IPS-11a (cell line): ENCODE data around the gene FGD6.
"Not testable (repeated sequence)": the region's sequence is repeated elsewhere in the genome, so short reads cannot be mapped to it uniquely, and the experiment has no call there.

ENCODE experiments used
- H3K4me3 ChIP-seq: one replicate; pipeline ENCODE4 v1.5.1; 2013; ENCODE audit warnings: low read depth, low read length, control low read depth

The FGD6 gene

DNA sequence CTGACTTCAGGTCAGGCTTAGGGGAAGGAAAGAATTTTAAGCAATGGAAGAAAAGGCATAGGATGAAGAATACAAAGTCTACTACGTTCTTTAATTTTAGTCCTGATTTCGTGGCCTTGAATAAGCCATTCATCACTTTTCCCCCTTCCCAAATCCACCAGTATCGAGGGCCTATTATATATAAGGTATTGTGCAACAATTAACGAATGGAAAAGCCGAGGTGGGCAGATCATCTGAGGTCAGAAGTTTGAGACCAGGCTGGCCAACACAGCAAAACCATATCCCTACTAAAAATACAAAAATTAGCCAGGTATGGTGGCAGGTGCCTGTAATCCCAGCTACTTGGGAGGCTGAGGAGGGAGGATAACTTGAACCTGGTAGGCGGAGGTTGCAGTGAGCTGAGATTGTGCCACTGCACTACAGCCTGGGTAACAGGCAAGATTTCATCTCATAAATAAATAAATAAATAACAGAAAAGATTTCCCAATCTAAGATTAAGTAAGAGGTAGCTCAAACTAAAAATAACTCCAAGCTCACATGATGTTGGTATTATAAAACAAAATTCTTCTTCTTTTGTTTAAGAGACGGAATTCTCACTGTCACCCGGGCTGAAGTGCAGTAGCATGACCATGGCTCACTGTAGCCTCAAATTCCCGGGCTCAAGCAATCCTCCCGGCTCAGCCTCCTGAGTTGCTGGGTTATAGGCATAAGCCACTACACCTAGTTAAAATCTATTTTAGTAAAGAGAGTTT, 85.5 kb downstream of the FGD6 start:
- no peak overlapping the region for H3K4me3 ChIP-seq

DNA sequence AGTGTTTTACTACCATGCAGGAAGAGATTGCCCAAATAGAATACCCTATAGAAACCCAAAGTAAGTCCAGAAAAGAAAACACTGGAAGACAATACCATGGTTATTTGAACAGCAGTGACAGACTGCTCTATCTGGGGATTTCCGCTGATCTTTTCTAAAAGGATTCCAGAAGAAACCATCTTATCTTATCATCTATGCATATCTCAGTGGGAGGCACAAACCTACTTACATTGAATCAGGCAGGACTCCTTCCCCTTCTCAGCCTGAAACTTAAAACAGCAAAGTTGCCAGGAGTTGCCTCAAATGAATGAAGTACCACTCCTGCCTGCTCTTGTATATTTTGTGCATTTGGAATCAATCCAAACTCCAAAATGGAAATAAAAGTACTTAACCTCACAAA, 87.2 kb downstream of the FGD6 start:
- no peak overlapping the region for H3K4me3 ChIP-seq

DNA sequence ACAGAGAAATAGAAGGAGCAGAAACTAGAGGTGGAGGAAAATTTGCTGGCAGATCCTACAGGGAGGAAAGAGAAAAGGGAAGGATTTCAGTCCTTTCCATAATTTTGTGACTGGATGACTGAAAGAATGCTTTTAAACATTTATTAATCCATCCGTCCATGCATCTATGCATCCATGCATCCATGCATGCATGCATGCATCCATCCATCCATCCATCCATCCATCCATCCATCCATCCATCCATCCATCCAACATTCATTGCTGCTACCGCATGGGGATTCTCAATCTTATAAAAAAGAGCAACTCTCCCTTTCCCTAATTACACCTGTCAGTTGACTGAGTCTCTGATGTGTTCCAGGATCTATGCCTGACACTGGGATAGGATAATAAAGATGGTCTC, 88.2 kb downstream of the FGD6 start:
- H3K4me3 ChIP-seq = no peak overlapping the region

DNA sequence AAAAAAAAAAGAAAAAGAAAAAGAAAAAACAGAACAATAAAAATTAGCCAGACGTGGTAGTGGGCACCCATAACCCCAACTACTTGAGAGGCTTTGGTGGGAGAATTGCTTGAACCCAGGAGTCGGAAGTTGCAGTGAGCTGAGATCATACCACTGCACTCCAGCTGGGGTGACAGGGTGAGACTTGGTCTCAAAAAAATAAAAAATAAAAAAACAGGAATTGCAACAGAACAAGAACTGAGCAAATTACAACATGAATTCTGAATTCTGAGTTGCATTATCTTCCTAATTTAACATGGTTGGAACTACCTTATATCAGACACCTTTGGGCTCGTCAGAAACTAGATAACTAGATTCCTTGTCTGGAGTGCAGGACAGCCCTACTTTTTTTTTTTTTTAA, 90.5 kb downstream of the FGD6 start:
- H3K4me3 ChIP-seq = no peak overlapping the region

DNA sequence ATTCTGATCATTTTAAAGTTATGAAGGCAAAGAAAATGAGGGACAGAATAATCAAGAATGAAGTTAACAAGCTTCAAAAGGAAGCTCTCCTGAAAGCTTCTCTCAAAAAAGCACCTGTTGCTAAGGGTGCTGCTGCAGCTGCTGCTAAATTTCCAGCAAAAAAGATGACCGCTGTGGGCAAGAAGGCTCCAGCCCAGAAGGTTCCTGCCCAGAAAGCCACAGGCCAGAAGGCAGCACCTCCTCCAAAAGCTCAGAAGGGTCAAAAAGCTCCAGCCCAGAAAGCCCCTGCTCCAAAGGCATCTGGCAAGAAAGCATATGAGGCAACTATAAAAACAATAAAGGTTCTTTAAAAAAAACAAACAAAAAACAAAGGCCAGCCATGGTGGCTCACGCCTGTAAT, 91.2 kb downstream of the FGD6 start:
- H3K4me3 ChIP-seq = no peak overlapping the region

DNA sequence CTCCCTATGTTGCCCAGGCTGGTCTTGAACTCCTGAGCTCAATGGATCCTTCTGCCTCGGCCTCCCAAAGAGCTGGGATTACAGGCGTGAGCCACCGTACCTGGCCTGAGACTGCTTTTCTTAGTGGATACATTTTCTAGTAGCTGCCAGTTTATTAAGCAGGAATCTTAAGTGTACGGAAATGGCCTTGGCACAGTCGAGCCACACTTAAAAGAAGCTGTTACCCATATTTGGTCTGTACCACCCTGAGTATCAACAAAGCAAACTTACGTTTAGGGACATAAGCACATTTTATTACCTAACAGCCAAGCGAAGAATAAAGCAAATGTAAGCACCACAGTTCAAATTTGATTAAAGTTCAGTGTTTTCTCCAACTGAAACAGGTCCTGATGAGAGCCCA, 93.2 kb downstream of the FGD6 start:
- H3K4me3 ChIP-seq = no peak overlapping the region

DNA sequence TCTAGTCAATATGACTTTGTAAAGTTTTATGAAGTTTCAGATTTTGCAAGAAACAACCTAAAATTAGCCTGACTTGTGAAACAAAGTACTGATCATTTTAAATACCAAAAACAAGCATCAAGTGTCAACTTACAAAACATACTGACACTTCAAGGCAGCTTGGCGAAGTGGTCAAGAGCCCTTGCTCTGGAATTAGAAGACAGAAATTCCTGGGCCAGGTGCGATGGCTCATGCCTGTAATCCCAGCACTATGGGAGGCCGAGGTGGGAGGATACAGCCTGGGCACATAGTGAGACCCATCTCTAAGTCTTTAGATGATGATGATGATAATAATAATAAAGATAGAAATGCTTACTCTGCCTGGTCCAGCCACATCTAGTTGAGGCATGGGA, 98.5 kb downstream of the FGD6 start:
- no peak overlapping the region for H3K4me3 ChIP-seq

DNA sequence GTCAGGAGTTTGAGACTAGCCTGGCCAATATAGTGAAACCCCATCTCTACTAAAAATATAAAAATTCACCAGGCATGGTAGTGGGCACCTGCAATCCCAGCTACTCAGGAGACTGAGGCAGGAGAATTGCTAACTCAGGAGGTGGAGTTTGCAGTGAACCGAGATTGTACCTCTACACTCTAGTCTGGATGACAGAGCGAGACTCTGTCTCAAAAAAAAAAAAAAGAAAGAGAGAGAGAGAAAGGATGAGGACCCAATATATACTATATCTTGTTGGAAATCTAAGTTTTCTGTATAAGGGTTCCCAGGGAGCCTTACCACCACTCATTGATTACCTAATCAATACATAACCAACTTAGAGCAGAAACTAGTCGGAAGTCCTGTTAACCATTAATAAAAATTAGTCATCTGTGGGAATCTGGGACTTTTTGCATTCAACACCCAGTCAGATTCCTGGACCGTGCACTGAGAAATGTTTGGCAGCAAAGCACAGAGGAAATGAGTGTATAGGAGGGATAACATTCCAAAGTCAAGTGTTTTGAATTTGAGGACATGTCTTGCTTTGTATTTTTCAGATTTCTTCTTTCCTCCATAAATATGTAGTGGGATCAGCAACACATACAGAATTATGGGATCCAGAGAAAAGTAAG, 99.0 kb downstream of the FGD6 start:
- no peak overlapping the region for H3K4me3 ChIP-seq

DNA sequence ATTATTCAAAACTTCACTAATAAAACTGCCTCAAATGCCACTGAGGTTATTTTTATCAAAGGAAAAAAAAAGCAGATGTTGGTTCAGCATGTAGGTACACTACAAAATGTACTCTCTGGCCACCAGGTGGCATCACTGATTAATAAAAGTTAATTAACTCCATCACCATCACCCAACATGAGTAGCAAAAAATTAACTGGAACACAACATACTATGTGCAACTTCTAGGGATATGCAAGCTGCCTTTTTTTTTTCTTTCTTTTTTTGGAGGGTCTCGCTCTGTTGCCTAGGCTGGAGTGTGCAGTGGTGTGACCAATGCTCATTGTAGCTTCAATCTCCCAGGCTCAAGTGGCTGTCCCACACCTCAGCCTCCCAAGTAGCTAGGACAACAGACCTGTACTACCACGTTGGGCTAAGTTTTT, 100.1 kb downstream of the FGD6 start:
- no peak overlapping the region for H3K4me3 ChIP-seq

DNA sequence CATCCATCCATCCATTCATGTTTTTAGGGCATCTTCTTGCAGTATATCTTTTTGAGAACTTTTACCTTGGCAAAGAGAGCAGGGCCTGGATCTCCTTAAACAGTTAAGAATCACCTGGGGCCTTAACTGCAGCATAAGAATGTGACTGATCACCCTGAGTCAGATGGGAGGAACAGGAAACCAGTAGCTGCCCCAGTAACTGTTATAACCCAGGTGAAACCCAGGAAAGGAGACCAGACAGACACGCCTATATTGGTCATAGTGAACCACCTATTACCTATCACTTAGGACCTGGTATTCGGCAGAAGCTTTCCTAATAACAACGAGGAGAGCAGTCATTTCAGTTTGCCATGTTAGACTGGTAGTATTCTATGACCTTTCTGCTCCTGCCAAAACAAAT, 100.5 kb downstream of the FGD6 start:
- no peak overlapping the region for H3K4me3 ChIP-seq

DNA sequence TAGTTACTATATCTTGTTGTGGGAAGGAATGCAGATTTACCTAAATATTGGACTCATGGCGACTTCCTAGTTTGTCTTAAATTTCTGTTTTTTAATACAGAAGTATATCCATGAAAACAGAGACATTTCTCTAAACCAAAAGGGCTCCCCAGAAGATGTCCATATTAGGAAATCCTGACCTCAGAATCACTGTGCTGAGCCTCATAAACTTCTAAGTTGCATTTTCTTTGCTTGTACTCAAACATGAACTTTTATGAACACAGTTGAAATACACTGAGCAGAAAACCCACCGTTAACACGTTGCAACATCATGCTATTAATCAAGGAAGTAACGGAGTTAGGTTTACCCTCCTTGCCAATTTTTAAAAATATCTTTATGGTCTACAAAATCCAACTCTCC, 100.9 kb downstream of the FGD6 start:
- no peak overlapping the region for H3K4me3 ChIP-seq

DNA sequence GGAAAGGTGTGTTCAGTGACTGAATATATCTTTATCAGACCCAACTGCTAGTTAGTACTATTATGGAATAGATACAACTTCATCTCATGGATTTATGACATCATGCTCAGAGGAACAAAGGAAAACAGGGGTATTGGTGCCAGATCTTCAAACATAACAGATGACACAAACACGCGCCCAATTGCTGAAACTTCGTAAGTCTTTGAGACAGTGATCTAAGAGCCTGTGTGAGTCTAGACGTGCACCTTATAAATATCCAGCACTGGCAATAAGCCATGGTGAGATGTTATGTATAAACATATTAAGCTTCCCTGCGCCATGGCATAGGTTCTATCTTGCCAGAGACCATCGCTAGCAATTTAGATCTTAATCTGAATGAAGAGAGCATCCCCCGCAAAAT, 101.6 kb downstream of the FGD6 start:
- no peak overlapping the region for H3K4me3 ChIP-seq

DNA sequence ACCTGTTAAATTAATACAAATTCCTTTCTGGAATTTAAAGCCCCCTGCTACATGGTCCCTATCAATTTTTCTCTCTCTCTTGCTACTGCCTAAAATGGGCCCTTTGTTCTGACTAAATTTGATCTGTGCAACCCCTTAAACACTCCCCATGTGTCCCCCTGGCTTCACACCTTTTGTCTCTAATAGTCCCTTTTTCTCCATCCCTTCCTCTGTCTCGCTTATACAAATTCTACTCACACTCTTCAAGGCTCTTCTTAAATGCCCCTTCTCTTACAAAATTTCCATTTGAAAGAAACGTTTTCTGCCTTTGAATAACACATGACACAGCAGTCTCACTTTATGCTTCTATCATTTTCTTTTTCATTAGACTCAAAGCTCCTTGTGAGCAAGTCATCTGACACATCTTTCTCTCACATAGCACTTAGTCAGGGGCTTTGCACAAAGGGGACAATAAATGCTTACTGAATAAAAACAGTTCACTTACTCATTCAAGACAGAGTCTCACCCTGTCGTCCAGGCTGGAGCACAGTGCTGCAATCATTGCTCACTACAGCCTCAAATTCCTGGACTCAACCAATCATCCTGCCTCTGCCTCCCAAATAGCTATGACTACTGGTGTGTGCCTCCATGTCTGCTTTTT, 102.4 kb downstream of the FGD6 start:
- no peak overlapping the region for H3K4me3 ChIP-seq

DNA sequence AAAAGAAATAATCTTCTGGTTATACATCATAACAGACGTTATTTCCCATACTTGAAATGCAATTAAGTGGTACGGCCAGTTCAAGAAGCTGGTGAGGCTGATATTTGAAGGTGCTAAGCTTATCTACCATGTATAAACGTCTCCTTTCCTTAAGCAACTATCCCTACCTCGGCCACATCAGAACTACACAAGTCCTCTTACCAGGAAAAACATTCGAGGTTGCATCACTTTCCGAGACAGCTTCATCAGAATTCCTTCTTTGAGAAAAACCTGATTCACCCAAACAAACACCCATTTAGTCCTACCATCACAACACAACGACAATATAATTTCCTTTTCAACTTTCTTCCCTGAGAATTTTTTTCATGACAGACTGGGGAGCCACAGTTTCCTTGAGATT, 109.9 kb downstream of the FGD6 start:
- H3K4me3 ChIP-seq = no peak overlapping the region

DNA sequence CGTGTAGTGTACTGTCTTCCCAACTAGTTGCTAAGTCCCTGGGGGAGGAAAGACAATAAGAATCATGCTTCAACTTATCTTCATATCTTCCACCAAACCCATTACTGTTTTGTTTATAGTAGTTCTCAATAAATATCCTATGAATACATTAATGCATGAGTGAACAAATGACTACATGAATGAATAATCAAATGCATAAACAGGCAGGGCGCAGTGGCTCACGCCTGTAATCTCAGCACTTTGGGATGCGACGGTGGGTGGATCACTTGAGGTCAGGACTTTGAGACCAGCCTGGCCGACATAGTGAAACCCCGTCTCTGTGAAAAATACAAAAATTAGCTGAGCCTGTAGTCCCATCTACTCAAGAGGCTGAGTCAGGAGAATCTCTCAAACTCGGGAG, 111.7 kb downstream of the FGD6 start:
- H3K4me3 ChIP-seq = no peak overlapping the region

DNA sequence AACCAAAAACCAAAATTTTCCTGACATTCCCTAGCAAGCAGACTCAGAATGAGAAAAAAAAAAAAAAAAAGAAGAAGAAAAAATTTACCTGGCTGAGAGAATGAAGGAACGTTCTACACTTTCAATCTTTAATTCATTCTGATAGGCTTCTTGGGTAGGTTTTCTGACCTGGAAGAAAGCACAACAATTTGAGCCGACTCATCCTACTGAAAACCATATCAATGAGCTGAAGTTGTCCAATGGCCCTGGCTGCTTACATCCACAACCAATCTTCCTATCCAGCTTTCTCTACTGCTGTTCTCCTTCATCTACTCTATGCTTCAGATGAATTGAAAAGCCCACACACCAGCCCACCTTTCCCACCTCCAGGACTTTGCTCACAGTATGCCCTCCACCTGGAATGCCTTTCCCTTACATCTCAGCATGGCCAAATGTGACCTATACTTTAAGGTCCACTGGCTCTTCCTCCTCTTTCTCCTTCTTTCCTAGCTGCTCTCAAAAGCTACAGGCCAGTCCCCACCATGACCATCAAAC, 112.3 kb downstream of the FGD6 start:
- H3K4me3 ChIP-seq = no peak overlapping the region

DNA sequence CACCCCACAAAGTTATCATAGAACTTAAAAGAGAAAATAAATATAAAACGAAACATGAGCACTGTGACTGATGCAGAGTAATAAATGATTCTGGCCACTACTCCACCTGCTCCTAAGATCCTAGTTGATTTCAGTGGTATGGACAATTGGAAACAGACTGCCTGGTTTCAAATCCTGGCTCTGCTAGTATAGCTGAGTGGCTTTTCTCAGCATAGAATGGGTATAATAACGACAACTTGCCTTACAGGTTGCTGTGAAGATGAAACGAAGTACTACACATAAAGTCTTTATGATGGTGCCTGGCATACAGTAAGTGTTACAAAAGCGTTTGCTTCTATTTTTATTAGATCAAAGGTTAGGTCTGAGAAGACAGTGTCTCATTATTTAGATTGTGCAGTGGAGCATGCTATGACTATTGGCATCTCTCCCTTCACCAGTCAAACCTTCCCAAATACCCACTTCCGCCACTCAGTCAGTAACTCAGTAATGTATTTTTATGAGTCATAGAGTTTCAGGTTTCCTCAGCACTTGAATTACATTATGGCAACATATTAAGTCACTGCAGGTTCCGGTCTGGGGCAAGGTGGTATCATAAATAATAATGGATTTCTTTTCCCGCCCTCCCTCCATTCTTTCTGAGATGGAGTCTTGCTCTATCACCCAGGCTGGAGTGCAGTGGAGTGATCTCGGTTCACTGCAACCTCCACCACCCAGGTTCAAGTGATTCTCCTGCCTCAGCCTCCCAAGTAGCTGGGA, 114.2 kb downstream of the FGD6 start:
- no peak overlapping the region for H3K4me3 ChIP-seq

DNA sequence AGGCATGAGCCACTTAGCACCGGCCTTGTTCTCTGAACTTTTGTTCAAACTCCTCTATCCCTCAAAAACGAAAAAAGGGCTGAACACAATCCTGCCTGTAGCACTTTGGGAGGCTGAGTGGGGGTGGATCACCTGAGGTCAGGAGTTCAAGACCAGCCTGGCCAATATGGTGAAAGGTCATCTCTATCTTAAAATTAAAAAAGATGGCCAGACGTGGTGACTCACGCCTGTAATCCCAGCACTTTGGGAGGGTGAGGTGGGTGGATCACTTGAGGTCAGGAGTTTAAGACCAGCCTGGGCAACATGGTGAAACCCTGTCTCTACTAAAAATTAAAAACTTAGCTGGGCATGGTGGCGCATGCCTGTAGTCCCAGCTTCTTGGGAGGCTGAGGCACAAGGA, 115.3 kb downstream of the FGD6 start:
- not testable (repeated sequence) for H3K4me3 ChIP-seq

DNA sequence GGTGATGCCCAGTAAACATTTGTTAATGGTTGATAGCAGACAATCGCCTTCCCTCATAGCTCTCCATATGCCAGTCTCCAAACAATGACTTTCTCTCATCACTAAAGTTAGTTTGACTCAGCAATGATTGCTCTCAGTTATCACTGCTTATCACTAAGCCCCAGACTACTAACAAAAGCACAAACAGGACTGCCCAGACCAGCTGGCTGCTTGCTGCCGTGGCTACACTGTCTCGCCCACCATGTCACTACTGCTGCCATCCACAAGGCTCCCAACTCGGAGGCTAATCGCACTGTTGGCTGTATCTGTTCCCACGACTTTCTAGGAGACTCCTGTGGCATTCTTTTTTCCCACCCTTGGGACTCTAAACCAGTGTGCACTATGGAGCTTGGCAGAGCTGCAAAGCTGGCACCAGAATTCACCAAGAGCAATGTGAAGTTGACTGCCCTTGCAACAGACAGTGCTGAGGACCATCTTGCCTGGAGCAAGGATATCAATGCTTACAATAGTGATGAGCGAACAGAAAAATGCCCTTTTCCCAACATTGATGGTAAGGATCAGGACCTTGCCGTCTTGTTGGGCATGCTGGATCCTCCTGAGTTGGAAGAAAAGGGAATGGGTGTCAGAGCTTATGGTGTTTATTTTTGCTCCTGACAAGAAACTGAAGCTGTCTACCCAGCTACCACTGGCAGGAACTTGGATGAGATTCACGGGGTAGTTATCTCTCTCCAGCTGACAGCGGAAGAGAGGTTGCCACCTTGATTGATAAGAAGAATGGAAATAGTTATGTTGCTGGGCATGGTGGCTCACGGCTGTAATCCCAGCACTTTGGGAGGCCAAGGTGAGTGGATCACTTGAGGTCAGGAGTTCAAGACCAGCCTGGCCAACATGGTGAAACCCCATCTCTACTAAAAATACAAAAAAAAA, 116.7 kb downstream of the FGD6 start:
- no peak overlapping the region for H3K4me3 ChIP-seq

DNA sequence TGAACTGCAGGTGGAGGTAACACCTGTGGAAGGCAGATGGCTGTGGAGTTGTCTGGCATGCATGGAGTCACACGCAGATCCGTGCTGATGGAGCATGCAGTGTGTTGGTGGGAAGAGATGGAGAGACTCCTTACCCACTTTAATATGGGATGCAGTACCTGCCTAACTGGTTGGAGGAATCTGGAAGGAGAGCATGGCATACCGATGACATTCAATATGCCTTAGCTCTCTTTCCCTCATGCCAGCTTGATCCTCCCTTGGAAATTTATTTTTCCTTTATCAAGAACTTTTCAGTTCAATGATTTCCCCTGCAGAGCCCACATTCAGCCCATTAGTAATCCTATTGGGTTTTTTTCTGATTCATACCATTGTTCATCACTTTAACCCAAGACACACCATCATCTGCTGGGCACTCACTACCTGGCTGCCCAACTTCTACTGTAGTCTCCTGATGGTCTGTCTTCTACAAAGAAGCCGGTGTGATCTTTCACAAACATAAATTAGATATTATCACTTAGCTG, 117.9 kb downstream of the FGD6 start:
- no peak overlapping the region for H3K4me3 ChIP-seq
